ENCODE data around the gene SLC39A11.
"Not testable (repeated sequence)": the region's sequence is repeated elsewhere in the genome, so short reads cannot be mapped to it uniquely, and the experiment has no call there.

Gene SLC39A11

DNA sequence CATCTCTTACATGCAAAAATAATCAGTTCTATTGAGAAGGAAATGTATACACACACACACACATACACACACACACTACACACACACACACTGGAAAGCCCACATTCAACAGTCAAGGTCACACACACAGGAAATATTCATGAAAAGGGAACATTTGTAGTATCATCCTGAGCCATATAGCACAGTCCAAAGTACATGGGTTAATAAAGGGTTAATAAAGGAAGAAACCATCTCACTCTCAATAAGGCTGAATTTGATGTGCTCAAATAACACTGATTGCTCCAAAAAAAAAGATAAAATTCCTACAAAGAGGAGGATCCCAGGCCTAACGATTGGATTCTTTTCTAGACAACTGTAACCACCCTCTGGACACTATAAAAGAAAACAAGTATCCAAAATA, 164.7 kb downstream of the SLC39A11 start:
- no peak for DNase-seq (ENCODE audit: low read depth in 3 of 3, low spot score in 1 of 3)

GRCh38 chr17:72927146-72927545, 165.3 kb downstream of the SLC39A11 start:
- DNase-seq (ENCODE audit: low read depth in 3 of 3, low spot score in 1 of 3), result no peak

DNA sequence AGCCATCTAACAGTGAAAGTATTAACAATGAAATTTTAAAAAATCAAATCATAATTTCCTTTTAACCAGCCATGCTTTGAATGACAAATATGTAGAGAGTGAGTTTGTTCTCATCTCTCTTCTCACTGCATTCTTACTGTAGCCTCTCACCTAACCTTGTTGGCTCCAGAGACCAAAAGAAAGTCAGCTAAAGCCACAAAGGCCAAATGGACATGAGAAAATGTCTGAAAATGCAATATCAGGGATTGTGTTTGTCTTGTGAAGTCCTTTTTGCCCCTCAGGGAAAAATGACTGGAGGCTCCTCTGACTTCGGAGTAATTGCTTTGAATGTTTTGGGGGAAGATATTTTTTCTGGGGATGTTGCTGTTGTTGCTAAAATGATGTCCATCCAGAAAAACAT, 166.3 kb downstream of the SLC39A11 start:
- DNase-seq (ENCODE audit: low read depth in 3 of 3, low spot score in 1 of 3), result no peak

DNA sequence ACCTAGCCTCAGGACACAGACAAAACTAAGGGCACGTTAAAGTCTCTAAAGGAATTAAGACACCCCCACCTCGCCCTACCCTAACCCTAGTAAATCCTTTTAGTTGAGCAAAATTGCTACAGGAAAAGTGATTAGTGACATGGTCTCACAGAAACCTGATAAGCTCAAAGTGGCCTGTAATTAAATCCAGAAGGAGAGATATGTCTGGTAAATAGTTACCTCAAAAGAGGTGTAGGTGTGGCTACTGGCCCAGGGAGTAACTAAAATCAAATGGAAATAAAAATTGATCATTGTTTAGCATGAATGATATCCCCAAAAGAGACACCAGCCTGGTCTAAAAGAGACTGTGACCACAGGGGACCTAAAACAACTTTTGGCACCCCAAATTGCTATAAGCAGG, 168.3 kb downstream of the SLC39A11 start:
- DNase-seq (ENCODE audit: low read depth in 3 of 3, low spot score in 1 of 3), result no peak

- no peak for DNase-seq (ENCODE audit: low read depth in 3 of 3, low spot score in 1 of 3)
Observed at GRCh38 chr17:72922219-72922618, 170.3 kb downstream of the SLC39A11 start.

DNA sequence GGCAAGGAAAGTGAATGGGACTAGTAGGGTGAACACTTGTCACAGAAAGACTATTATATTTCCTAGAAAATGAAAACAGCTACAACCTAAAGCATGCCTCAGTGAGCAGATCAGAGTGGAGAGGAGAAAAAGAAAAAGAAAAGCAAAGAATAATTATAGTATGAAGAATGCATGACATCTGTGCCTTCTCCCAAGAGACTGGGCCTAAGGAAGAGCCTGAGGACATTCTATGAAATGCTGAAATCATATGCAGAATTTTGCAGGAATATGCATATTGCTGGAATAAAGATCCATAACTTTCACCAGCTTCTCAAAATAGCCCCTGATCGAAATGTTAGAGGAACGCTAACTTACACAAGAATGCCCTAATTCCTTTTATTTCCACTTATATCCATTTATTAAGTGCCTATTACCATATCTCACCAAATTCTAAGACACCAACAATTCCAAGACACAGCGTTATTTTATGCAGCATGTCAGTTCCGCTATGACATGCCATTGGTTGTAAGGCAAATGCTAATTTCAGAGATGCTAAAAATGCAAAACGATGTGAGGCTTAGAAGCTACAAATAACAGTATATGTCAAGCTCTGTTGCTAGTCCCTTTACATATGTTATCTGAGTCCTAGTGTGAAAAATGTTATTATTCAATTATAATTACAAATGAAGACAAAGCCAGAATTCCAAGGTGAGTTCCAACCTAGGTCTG, 171.0 kb downstream of the SLC39A11 start:
- no peak for DNase-seq (ENCODE audit: low read depth in 3 of 3, low spot score in 1 of 3)

GRCh38 chr17:72920513-72920912, 172.0 kb downstream of the SLC39A11 start:
- DNase-seq (ENCODE audit: low read depth in 3 of 3, low spot score in 1 of 3), result no peak

- DNase-seq (ENCODE audit: low read depth in 3 of 3, low spot score in 1 of 3), result no peak
Observed at GRCh38 chr17:72916991-72917390, 175.5 kb downstream of the SLC39A11 start.

DNA sequence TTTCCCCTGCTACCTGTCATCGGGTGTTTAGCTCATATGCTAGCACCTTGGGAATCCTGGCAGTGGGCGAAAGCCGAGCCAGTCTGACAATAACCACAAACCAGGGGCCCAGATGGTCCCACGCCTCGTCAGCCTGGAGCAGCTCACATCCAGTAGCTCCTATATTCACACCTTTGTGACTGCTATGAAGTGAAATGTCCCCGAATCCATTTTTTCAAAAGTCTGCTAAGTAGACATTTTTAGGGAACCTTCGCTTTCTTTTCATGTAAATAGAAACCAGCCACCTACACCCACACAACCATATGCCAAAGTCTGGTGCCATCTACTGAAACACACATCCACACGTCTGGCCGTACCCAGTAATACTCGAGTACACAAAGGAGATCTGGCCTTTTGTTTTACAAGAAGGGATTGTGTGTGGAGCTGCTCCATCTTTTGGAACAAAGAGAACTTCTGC, 176.8 kb downstream of the SLC39A11 start:
- no peak for DNase-seq (ENCODE audit: low read depth in 3 of 3, low spot score in 1 of 3)

- no peak for DNase-seq (ENCODE audit: low read depth in 3 of 3, low spot score in 1 of 3)
Observed at GRCh38 chr17:72913142-72913682, 179.3 kb downstream of the SLC39A11 start.

- no peak for DNase-seq (ENCODE audit: low read depth in 3 of 3, low spot score in 1 of 3)
Observed at GRCh38 chr17:72906306-72906705, 186.2 kb downstream of the SLC39A11 start.

GRCh38 chr17:72903522-72903921, 189.0 kb downstream of the SLC39A11 start:
- DNase-seq (ENCODE audit: low read depth in 3 of 3, low spot score in 1 of 3), result no peak

GRCh38 chr17:72901657-72902056, 190.8 kb downstream of the SLC39A11 start:
- no peak for DNase-seq (ENCODE audit: low read depth in 3 of 3, low spot score in 1 of 3)

GRCh38 chr17:72901083-72901482, 191.4 kb downstream of the SLC39A11 start:
- DNase-seq (ENCODE audit: low read depth in 3 of 3, low spot score in 1 of 3), result no peak

- no peak for DNase-seq (ENCODE audit: low read depth in 3 of 3, low spot score in 1 of 3)
Observed at GRCh38 chr17:72900654-72900971, 191.9 kb downstream of the SLC39A11 start.

DNA sequence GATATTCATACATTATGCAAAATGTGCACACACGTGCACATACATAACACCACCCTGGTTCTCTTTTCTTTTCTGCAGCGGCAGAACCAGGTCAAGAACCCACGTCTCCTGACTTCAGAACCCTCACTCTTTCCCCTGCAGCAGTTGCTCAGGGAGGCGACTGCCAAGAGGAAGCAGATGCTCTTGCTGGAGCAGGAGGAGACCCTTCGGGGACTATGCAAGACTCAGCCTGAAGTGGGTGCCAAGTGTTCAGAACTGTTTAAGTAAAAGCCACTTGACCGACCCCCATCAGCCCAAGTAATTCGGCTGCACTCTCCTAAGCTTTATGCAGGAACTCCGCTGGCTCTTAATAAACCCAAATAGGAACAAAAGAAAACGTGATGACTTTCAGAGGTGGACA, 193.8 kb downstream of the SLC39A11 start:
- no peak for DNase-seq (ENCODE audit: low read depth in 3 of 3, low spot score in 1 of 3)

DNA sequence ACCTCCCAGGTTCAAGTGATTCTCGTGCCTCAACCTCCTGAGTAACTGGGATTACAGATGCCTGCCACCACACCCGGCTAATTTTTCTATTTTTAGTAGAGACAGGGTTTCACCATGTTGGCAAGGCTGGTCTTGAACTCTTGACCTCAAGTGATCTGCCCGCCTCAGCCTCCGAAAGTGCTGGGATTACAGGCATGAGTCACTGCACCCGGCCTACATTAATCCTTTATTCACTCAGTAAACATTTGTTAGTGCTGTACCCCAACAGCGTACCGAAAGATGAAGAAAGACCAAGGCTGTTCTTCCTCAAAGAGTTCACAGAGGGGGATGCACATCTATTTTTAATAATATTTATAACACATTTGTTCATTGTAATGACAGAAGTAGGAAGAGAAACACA, 196.2 kb downstream of the SLC39A11 start:
- DNase-seq (ENCODE audit: low read depth in 3 of 3, low spot score in 1 of 3), result not testable (repeated sequence)

DNA sequence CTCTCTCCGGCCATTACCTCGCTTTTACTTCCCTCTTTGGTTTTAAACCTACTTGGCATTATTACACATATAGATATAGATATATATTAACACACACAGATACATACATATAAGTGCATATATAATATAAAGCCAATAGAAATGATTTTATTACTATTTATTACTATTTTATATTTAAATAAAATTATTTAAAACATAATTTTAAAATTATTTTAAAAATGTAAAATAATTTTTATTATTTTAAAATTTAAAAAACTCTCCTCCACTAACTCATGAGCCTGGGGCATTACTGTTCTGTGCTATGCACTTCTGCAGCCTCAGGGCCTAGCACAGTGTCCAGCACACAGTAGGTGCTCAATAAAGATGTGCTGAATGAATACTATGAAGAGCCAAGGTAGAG, 200.9 kb downstream of the SLC39A11 start:
- no peak for DNase-seq (ENCODE audit: low read depth in 3 of 3, low spot score in 1 of 3)

DNA sequence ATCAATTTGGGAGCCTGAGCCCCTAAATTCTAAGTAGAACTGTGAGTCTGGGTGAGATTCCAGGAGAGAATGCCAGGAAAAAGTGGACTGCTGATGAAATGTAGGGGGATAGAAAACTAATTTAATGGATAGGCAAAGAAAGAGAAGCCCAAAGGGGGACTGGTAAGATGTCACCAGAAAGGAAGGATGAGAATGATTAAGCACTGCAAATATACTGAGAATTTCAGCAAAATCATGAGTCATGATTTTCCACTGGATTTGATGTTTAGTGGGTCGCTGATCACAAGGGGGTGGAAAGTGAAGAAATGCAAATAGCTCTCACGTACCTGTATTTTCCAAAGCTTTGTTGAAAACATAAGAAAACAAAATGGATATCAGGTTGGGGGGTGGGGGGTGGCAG, 201.8 kb downstream of the SLC39A11 start:
- no peak for DNase-seq (ENCODE audit: low read depth in 3 of 3, low spot score in 1 of 3)

- DNase-seq (ENCODE audit: low read depth in 3 of 3, low spot score in 1 of 3), result no peak
Observed at GRCh38 chr17:72887917-72888316, 204.6 kb downstream of the SLC39A11 start.

- no peak for DNase-seq (ENCODE audit: low read depth in 3 of 3, low spot score in 1 of 3)
Observed at GRCh38 chr17:72887322-72887721, 205.2 kb downstream of the SLC39A11 start.

GRCh38 chr17:72886622-72887021, 205.9 kb downstream of the SLC39A11 start:
- DNase-seq (ENCODE audit: low read depth in 3 of 3, low spot score in 1 of 3), result no peak

DNA sequence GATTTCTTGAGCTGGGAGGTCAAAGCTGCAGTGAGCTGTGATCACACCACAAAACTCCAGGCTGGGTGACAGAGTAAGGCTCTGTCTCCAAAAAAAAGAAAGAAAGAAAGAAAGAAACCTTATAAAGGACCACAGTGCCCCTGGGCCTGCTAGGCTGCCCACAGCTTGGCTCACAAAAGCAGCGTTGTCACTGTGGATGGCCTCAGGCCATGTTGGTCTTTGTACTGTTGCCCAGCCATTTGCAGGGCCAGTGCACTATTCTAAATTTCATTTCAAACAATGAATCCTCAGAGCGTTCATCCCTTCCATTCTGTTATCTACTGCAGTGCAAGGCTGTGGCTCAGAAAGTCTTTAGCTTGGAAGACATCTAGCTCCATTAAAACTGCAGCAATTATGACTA, 208.4 kb downstream of the SLC39A11 start:
- DNase-seq (ENCODE audit: low read depth in 3 of 3, low spot score in 1 of 3), result no peak

All from stimulated activated CD4-positive, alpha-beta T cell treated with anti-CD3 and anti-CD28 coated beads, TNF-alpha, amount 100 ng/mL, for 1 hour (primary cell).